IPS DF 4.7 (cell line): Measurements from ENCODE around the gene TICRR.
A peak's percentile ranks its signal among the peaks of the same experiment; 100 is the strongest.
"Not testable (repeated sequence)": the region's sequence is repeated elsewhere in the genome, so short reads cannot be mapped to it uniquely, and the experiment has no call there.

Experiments used
- DNase-seq: peaks from one replicate; pipeline ENCODE4 v3.0.0-alpha.2; 2013; ENCODE audit warnings: low spot score; ENCODE audit errors: extremely low read depth

TICRR gene, protein sequence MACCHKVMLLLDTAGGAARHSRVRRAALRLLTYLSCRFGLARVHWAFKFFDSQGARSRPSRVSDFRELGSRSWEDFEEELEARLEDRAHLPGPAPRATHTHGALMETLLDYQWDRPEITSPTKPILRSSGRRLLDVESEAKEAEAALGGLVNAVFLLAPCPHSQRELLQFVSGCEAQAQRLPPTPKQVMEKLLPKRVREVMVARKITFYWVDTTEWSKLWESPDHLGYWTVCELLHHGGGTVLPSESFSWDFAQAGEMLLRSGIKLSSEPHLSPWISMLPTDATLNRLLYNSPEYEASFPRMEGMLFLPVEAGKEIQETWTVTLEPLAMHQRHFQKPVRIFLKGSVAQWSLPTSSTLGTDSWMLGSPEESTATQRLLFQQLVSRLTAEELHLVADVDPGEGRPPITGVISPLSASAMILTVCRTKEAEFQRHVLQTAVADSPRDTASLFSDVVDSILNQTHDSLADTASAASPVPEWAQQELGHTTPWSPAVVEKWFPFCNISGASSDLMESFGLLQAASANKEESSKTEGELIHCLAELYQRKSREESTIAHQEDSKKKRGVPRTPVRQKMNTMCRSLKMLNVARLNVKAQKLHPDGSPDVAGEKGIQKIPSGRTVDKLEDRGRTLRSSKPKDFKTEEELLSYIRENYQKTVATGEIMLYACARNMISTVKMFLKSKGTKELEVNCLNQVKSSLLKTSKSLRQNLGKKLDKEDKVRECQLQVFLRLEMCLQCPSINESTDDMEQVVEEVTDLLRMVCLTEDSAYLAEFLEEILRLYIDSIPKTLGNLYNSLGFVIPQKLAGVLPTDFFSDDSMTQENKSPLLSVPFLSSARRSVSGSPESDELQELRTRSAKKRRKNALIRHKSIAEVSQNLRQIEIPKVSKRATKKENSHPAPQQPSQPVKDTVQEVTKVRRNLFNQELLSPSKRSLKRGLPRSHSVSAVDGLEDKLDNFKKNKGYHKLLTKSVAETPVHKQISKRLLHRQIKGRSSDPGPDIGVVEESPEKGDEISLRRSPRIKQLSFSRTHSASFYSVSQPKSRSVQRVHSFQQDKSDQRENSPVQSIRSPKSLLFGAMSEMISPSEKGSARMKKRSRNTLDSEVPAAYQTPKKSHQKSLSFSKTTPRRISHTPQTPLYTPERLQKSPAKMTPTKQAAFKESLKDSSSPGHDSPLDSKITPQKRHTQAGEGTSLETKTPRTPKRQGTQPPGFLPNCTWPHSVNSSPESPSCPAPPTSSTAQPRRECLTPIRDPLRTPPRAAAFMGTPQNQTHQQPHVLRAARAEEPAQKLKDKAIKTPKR (N-terminal part only)

DNA sequence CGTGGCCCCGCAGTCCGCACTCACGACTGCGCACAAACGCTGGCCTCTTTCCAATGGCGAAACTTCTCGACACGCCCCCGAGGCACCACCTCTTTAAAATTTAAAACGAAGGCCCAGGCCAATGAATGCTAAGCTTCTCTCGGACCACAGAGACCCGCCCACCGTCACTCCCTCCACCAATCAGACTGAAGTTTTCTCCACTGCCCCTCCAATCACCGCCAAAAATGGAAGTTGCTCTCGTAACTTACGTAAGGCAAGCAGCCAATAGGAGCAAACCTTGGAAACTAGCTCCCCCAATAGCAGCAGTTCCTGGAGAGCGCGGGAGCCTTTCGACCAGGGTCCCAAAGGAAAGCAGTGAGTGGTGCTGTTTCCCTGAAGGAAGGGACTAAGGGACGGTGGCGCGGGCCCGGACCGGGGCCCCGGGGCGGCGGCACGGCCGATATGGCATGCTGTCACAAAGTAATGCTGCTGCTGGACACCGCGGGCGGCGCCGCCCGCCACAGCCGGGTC, at the start of gene TICRR:
TSS of gene TICRR (plus strand) at position 324 of the 510 bp plus-strand sequence. CDS start at position 442, 118 bp downstream.
- DNase-seq, result peak; percentile 99

DNA sequence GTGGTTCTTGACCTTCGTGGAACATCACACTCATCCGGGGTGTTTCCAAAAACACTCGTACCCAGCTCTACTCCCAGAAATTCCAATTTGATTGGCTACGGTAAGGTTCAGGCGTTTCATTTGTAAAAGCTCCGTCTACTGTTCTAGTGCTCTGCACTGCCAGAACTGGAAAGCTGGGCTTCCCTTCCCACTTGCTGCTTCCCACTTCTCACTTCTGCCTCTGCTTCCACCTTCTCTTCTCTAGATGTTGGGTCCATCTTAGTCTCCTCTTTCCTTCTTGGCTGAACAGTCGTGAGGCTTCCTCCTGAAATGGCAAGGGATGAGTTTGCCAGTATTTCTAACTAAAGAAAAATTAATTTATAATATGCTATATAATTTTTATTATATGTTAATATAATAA, 49.1 kb upstream of the TICRR start:
- DNase-seq, result no peak

DNA sequence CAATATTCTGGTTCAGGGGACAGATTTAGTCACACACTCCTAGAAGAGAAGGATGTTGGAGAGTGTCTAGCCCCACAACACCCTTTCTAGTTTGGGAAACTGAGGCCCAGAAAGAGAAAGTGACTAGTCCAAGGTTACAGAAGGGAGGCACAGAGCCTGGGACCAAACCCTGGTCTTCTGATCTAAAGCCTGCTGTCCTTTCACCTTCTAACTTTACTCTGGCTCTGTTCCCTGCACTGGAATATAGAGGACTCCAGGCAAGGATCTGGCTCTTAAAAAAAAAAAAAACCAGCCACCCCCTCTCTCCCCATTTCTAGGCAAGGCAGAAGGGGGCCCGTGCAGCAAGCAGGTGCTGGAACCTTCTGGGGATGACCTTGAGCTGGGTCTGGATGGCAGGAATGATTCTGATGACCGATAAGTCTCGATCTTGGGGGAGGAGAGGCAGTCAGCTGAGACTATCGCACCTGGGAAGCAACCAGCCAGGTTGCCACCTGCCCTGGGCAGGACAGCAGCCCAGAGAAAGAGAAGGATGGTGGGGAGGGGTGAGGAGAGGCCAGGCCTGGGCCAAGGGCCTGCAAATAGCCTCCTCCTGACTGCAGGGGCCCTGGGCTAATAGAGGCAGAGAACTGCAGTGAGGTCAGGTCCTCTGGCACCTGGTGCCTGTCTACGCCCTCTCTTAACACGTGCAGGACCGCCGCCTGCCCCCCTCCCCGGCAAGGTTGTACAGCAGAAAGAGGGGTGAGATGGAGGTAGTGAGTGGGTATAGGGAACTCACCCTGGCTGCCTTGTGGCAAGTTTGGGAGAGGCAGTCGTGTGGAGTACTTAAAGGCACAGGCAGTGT, 48.4 kb upstream of the TICRR start:
- no peak for DNase-seq

DNA sequence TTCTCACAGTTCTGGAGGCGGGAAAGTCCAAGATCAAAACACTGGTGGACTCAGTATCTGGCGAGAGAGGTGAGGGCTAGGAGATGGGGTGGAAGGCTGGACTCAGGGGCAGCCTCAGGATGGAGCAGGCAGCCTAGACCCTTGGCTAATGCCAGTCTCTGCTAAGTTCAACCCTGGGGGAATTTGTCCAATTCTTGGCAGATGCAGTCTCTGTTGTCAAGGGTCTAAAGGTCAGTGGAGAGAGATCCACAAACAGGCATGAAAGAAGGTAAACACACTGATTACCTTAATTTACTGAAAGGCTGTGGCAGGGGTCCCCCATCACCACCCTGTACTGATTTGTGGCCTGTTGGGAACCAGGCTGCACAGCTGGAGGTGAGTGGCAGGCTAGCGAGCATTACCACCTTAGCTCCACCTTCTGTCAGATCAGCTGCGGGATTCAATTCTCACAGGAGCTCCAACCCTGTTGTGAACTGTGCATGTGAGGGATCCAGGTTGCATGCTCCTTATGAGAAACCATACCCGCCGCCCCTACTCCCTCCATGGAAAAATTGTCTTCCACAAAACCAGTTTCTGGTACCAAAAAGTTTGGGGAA, 46.4 kb upstream of the TICRR start:
- no peak for DNase-seq

DNA sequence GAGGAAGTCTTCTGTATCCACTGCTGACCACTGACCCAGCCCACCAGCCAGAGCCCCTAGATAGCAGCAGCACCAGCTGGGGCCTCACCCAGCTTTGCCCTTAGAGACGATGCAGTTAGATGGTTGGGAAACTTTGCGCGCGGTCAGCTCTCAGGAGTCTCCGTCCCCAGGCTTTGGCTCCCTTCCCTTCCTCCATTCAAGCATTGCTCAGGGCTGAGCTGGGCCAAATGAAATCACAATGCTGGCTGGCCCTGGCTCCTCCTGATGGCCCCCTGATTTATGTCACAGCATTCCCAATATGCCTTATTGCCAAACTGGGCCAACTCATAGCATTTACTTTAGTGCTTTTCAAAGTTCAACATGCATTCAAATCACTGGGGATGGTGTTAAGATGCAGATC, 44.3 kb upstream of the TICRR start:
- DNase-seq, result no peak

DNA sequence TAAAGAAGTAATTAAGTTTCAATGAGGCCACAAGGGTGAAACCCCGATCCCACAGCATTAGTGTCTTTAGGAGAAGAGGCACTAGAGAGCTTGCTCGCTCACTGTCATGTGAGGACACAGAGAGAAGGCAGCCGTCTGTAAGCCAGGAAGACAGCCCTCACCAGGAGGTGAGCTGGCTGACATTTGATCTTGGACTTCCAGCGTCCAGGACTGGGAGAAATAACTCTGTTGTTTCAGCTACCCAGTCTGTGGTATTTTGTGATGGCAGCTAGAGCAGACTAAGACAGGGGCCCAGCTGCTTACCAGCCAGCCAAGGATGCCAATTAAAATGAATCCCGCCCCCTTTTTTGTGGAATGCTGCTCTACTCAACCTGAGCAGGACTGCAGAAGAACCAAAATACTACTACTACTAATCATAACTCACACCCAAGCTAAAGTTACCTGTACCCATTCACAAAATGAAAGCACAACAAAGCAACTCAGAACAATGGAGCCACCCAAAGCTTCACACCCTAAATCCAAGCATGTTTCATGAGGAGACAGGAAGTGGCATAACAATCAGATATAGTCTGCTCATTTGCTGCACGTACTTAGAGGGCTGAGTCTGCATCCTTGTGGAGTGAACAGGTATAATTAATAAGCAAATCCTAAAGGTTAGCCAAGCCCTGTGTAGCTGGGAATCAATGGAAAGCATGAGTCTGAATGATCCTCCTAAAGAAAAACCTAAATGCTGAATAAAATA, 43.3 kb upstream of the TICRR start:
- no peak for DNase-seq

DNA sequence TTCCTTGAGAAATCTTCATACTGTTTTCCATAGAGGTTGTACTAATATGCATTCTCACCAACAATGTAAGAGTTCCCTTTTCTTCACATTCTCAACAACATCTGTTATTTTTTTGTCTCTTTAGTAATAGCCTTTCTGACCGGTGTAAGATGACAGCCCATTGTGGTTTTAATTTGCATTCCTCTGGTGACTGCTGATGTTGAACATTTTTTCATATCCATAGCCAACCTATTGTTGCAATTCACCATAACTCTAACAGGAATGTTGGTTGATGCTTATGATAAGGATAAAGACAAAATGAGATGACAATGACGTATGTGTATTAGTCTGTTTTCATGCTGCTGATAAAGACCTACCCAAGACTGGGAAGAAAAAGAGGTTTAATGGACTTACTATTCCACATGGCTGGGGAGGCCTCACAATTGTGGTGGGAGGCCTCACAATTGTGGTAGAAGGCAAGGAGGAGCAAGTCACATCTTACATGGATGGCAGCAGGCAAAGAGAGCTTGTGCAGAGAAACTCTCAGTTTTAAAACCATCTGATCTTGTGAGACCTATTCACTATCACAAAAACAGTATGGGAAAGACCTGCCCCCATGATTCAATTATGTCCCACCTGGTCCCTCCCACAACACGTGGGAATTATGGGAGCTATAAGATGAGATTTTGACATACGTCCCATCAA, 41.3 kb upstream of the TICRR start:
- DNase-seq, result no peak

DNA sequence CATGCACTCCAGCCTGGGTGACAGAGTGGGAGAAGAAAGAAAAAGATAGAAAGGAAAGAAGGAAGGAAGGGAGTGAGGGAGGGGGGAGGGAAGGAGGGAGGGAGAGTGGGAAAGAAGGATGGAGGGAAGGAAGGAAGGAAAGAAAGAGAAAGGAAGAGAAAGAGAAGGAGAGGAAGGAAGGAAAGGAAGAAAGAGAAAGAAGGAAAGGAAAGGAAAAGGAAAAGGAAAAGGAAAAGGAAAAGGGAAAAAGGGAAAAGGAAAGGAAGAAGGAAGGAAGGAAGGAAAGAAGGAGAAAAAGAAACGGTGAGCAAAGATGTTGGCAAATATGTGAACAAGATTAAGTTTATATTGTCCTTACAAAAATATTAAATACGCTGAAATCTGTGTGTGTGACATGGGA, 36.2 kb upstream of the TICRR start:
- DNase-seq, result no peak

DNA sequence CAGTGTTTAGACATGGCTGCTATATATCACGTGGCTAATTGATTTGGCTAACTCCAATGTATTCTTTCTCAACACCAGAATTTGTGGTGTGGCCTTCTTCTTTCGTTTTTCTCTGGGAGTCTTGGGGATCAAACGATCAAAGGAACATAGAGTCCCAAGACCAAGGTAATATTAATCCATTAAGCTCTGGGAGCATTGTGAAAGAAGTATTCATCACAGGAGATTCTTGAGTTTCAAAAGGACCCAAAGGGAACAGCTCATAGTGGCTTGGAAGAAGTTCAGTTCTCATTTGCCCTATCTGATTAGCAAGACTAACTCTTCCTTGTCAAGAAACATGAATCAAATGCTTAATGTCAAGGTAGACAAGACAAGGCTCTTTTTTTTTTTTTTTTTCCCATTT, 32.9 kb upstream of the TICRR start:
- DNase-seq, result no peak

DNA sequence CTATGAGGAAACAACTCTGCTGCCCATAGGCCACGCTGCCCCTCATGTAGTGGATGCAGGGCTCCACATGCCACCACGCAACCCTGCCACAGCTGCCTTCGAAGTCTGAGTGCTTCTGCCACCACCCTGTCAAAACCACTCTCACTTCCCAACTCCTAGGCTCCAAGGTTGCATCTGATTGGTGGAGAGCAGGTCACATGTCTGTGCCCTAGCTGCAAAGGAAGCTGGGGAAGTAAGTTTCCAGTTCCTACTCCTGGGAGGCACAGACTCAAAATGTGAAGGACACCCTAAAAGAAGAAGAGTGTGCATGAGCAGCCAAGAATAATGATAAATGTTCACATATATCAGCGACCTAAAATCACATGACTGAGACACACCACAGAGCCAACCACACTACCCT, 31.9 kb upstream of the TICRR start:
- no peak for DNase-seq

DNA sequence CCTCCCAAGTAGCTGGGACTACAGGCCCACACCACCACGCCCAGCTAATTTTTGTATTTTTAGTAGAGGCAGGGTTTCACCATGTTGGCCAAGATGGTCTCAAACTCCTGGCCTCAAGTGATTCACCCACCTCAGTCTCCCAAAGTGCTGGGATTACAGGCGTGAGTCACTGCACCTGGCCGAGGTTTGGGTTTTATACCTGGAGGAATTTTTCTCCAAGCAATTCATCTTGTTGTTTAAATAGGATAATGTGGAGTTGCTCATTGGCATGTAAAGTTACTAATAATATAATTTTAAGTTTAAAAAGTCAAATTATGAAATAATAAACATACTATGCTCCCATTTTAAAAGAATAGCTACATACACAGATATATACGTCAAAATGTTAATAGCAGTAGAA, 26.1 kb upstream of the TICRR start:
- DNase-seq, result not testable (repeated sequence)

DNA sequence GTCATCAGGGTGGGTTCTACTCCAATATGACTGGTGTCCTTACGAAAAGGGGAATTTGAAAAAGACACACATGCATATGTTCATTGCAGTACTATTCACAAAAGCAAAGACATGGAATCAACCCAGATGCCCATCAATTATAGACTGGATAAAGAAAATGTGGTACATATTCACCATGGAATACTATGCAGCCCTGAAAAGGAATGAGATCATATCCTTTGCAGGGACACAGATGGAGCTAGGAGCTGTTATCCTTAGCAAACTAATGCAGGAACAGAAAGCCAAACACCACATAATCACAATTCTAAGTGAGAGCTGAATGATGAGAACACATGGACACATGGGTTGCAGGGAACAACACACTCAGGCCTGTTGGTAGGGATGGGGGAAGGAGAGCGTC, 24.8 kb upstream of the TICRR start:
- DNase-seq, result no peak

DNA sequence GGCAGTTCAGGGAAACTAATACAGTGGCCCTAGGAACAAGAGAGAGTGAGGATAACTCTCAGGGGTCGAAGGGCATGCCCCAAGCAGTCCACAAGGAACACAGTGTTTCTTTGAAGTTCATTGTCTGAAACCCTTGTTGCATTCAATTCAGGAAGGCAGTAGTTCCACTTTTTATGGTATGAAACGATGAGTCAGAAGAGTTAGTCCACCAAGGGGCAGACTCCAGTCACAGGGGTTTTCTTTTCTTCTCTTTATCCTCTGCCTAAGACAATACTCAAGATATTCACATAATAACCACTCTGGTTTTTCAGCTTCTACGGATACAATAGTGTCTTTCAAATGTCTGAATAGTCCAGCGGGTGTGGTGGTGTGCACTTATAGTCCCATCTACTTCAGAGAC, 23.7 kb upstream of the TICRR start:
- no peak for DNase-seq

DNA sequence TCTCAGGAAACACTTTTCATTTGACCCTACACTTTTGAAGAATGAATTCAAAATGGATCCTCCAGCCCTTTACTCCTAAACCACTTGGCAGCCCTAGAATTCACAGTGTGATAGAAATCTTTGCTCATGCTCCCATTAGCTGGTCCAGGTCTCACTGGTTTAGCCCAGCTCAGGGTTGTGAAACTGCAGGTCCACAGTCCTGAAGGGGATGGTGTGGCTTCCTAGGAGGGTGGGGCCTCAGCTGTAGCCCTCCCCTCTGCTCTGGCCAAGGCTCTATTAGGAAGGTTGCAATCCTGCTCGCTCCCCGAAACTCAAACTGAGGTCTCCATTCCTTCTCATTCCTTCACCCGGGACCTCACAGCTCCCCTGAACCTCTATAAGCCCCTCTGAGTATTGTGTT, 21.6 kb upstream of the TICRR start:
- no peak for DNase-seq

DNA sequence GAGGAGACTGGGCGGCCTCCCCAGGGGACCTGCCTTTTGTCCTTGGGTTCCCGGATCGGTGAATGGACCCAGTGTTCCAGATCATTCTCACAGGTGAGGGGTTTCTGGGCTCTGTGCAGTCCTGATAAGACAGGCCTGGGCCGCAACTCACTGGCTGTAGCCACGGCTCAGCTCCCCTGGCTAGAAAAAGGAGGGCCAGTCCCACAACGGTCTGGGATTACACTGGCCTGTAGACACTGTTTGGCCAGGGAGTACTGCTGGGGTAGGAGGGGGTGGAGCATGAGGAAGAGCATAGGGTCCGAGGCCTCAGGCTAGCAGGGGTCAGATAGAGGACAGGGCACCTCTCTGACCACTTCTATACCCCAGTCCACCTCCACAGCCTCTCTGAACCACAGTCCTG, 21.0 kb upstream of the TICRR start:
- no peak for DNase-seq

DNA sequence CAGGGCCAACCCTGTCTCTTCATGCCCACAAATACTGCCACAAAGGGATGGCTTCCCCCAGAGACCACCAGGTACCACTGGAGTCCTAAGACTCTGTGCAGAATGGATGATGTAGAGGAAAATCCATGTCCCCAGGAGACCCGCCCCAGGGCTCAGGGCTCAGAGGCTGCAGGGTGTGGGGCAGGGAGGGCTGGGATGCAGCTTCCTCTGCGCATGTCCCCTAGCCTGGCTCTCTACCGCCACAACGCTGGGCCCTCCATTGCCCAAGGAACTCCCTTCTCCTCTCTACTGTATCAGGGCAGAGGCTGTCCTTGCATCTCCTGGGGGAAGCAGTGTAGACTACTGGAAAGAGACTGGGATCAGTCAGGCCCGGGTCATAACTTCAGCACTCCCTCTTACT, 19.5 kb upstream of the TICRR start:
- DNase-seq, result no peak

DNA sequence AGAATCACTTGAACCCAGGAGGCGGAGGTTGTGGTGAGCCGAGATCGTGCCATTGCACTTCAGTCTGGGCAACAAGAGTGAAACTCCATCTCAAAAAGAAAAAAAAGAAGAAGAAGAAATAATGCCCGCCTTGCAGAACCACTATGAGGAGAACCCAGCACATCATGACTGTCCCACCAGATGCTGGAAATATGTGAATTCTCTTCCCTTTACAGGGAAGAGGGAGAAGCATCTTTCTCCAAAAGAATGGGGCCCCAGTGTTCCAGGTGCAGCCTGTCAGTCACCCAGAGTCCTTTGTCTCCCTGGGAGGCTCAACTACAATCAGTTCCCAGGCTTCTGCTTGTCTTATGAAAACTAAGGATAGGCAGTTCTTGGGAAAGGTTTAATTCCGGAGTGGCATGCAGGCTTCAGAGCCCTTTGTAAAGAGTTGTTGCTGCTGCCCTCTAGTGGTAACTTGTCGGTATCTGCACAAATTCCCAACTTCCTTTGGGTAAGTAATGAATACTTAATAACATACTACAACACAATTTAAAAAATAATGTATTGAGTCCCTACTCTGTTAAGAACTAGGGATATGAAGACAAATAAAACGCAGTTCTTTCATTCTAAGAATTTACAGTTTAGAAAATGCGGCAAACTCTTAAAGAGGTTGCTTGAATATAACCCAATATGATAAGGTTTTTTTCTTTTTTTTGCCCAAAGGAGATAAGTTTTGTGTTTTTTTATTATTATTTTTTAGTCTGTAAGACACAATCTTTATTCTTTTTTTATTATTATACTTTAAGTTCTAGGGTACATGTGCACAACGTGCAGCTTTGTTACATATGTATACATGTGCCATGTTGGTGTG, 18.6 kb upstream of the TICRR start:
- peak; percentile 38 for DNase-seq

DNA sequence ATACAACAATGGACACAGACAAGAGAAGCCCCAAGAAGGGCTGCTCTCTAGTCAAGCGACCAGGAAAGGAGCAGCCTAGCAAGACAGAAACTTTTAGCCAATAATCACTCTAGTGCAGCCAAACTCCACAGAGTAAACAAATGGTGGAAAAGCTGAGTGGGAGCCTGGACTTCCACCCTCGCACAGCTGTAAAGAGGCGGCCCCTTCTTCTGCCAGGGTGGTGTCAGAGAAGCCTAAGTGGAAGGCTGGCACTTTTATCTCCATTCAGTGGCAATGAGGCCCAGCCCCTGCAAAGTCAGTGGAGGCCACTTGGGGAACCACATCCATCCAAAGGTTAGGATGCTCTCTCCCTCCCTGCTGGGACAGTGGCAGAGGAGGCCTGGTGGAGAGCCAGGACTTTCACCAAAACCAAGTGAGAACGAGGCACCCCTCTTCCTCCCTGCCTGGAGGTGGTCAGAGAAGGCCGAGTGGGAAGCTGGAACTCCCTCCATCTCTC, 15.5 kb upstream of the TICRR start:
- no peak for DNase-seq
